ENCODE measurements around the gene HPN. TPM values are rescaled to one million over a fixed set of nuclear protein-coding genes. Genes with fewer than 3 reads are reported as not detected.

HPN gene
- total and polyA plus RNA-seq, 7 donors: 0.36 to 1.8 (median 0.66) TPM; not detected in 2

- intact Hi-C loops (cut with DNase I): no loop called here
- Histone ChIP-seq H3K9me3 (no peaks in the 10 kb centered on the region), H3K4me1 (peaks cover 0 to 11% (median 7%) of the 10 kb centered on the region in 4 donors), H3K4me3 (no peak overlapping the region), H3K27me3 (peaks cover 0 to 27% (median 23%) of the 10 kb centered on the region in 3 donors), H3K36me3 (no peaks in the 10 kb centered on the region), H3K27ac (no peak overlapping the region)
- WGBS, 2 donors: 82 to 88% methylated on average over 8 of the region's 8 CpGs
- TF ChIP-seq EP300 (IDR thresholded peaks at IDR 0.05) (no peak), CTCF (IDR thresholded peaks at IDR 0.05) (no peak), POLR2AphosphoS5 (IDR thresholded peaks at IDR 0.05) (no peak), POLR2A (IDR thresholded peaks at IDR 0.05) (no peak)
- DNase-seq: no peak
Measured at GRCh38 chr19:35089554-35089953, 48.0 kb downstream of the HPN start.

GRCh38 chr19:35090160-35090505 lies 48.6 kb downstream of the HPN start:
- Histone ChIP-seq H3K27ac (no peak overlapping the region), H3K27me3 (peaks cover 0 to 27% (median 23%) of the 10 kb centered on the region in 3 donors), H3K9me3 (no peaks in the 10 kb centered on the region), H3K36me3 (no peaks in the 10 kb centered on the region), H3K4me1 (peaks cover 0 to 11% (median 7%) of the 10 kb centered on the region in 4 donors), H3K4me3 (no peak overlapping the region)
- 47 to 48% methylated on average over 9 of the region's 9 CpGs for WGBS, 2 donors
- intact Hi-C loops (cut with DNase I): loop anchor here (2.0 to 5.0 kb wide), 2 partner anchors 23 to 118 kb away; no protein-coding TSS in a partner anchor
- DNase-seq: no peak
- TF ChIP-seq EP300 (IDR thresholded peaks at IDR 0.05) (no peak), POLR2A (IDR thresholded peaks at IDR 0.05) (no peak), CTCF (IDR thresholded peaks at IDR 0.05) (no peak), POLR2AphosphoS5 (IDR thresholded peaks at IDR 0.05) (no peak)

GRCh38 chr19:35090506-35091214 lies 49.1 kb downstream of the HPN start:
- H3K4me3 ChIP-seq: no peak overlapping the region
- 19 to 31% methylated on average over 36 of the region's 36 CpGs for WGBS, 2 donors
- H3K36me3 ChIP-seq: no peaks in the 10 kb centered on the region
- no peak overlapping the region for H3K27ac ChIP-seq
- TF ChIP-seq POLR2AphosphoS5 (IDR thresholded peaks at IDR 0.05) (no peak), CTCF (IDR thresholded peaks at IDR 0.05) (peak in 2 of 4 experiments; percentile 41 to 61), EP300 (IDR thresholded peaks at IDR 0.05) (no peak), POLR2A (IDR thresholded peaks at IDR 0.05) (no peak)
- no peak for DNase-seq
- intact Hi-C loops (cut with DNase I): loop anchor here (2.0 to 5.0 kb wide), 2 partner anchors 24 to 118 kb away; no protein-coding TSS in a partner anchor
- peaks cover 0 to 11% (median 7%) of the 10 kb centered on the region in 4 donors for H3K4me1 ChIP-seq
- H3K9me3 ChIP-seq: no peaks in the 10 kb centered on the region
- peaks cover 0 to 27% (median 23%) of the 10 kb centered on the region in 3 donors for H3K27me3 ChIP-seq

GRCh38 chr19:35093430-35093829 lies 51.9 kb downstream of the HPN start:
- Histone ChIP-seq H3K27ac (no peak overlapping the region), H3K9me3 (no peaks in the 10 kb centered on the region), H3K4me1 (peaks cover 0 to 11% (median 7%) of the 10 kb centered on the region in 4 donors), H3K36me3 (no peaks in the 10 kb centered on the region), H3K4me3 (no peak overlapping the region), H3K27me3 (peaks cover 0 to 27% (median 23%) of the 10 kb centered on the region in 3 donors)
- intact Hi-C loops (cut with DNase I): loop anchor here (5.0 kb wide), 1 partner anchor 121 kb away; no protein-coding TSS in a partner anchor
- TF ChIP-seq EP300 (IDR thresholded peaks at IDR 0.05): no peak
- TF ChIP-seq POLR2A (IDR thresholded peaks at IDR 0.05): no peak
- no peak for TF ChIP-seq CTCF (IDR thresholded peaks at IDR 0.05)
- TF ChIP-seq POLR2AphosphoS5 (IDR thresholded peaks at IDR 0.05): no peak
- DNase-seq: no peak
- WGBS, 2 donors: 95 to 96% methylated on average over 5 of the region's 5 CpGs
